Activated naive CD4-positive, alpha-beta T cell (primary cell): ENCODE data around the gene IRF7.
A peak's percentile ranks its signal among the peaks of the same experiment; 100 is the strongest.

Experiments used
- DNase-seq, 4 experiments: peaks; one replicate each; lab custom pipeline; 2025; lab: John Stamatoyannopoulos, UW

The IRF7 gene

DNA sequence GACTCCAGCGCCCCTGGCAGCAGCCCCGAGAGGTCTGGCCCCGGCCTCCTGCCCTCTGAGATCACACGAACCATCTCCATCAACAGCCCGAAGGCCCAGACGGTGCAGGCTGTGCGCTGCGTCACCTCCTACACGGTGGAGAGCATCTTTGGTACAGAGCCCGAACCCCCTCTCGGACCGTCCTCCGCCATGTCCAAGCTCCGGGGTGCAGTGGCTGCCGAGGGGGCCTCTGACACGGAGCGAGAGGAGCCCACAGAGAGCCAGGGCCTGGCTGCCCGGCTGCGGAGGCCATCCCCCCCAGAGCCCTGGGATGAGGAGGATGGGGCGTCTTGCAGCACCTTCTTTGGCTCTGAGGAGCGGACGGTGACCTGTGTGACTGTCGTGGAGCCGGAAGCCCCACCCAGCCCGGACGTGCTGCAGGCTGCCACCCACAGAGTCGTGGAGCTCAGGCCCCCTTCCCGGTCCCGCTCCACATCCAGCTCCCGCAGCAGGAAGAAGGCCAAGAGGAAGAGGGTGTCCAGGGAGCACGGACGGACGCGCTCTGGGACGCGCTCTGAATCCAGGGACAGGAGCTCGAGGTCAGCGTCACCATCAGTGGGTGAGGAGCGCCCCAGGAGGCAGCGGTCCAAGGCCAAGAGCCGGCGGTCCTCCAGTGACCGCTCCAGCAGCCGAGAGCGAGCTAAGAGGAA lies 7.6 kb downstream of the IRF7 start:
- DNase-seq: no peak

DNA sequence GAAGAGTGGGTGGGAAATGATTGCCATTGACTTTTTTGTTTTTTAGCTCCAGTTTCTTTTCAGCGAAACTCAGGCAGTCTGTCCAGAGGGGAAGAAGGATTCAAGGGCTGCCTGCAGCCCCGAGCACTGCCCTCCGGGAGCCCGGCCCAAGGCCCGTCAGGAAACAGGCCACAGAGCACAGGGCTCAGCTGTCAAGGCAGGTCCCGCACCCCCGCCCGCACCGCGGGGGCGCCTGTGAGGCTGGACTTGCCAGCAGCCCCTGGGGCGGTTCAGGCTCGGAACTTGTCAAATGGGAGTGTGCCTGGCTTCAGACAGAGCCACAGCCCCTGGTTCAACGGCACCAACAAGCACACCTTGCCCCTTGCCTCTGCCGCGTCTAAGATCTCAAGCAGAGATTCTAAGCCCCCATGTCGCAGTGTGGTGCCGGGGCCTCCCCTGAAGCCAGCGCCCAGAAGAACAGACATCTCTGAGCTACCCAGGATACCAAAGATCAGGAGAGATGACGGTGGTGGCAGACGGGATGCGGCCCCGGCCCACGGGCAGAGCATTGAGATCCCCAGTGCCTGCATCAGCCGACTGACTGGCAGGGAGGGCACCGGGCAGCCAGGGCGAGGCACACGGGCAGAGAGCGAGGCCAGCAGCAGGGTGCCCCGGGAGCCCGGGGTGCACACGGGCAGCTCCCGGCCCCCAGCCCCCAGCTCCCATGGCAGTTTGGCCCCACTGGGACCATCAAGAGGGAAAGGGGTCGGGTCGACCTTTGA lies 8.6 kb downstream of the IRF7 start:
- no peak for DNase-seq

DNA sequence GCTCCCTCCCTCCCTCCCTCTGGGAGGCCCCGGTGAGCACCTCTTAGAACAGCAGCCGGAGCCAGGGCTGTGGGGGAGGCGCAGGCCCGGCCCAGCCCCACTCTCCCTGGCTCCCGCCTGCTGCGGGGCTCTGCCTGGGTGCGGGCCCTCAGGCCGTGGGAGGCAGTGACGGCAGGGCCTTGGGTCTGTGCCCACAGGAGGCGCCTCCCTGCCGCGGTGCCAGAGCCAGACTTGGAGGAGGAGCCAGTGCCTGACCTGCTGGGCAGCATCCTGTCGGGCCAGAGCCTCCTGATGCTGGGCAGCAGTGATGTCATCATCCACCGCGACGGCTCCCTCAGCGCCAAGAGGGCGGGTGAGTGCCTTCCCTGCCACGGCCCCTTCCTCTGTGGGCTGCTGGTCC lies 9.5 kb downstream of the IRF7 start:
- DNase-seq: no peak

DNA sequence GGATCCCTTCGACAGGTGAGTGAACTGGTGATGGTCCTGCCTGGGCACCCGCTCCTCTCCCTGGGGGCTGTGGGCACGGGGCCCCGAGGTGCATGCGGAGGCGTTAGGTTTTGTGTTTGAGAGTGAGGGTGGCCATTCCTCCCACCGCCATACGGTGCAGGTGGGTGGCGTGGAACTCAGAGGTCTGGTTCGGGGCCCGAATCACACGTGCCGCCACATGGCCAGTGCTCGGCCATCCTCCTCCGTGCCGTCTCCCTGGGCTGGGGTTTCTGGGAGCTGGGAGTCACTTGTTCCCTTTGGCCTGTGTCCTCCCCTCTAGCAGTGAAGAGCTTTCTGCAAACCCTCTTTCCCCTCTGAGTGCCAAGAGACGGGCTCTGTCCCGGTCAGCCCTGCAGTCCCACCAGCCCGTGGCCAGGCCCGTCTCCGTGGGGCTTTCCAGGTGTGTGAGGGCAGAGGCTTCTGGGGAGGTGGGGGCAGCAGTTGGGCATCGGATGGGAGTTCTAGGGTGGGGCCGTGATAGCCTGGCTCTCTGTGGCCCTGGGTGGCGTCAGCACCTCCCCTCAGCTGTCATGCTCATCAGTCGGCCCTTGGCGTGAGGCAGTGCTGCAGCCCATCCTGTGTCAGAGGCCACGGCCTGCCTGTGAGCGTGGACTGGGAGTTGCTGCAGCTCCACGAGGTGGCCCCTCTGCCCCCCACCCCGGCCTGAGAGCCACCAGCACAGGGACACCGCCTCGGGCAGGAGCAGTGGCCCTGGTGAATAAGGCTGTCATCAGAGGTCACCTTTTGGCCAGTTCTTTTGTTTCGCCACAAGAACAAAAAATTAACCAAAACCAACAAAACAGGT lies 10.2 kb downstream of the IRF7 start:
- DNase-seq: no peak

DNA sequence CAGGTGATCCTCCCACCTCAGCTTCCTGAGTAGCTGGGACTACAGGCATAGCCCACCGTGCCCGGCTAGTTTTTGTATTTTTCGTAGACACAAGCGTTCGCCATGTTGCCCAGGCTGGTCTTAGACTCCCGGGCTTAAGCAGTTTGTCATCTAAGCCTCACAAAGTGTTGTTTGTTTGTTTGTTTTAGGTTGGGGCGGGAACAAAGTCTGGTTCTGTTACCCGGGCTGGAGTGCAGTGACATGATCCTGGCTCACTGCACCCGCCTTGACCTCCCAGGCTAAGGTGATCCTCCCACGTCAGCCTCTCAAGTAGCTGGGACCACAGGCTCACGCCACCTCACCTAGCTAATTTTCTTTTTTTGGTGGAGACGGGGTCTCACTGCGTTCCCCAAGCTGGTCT lies 12.6 kb downstream of the IRF7 start:
- DNase-seq: no peak

DNA sequence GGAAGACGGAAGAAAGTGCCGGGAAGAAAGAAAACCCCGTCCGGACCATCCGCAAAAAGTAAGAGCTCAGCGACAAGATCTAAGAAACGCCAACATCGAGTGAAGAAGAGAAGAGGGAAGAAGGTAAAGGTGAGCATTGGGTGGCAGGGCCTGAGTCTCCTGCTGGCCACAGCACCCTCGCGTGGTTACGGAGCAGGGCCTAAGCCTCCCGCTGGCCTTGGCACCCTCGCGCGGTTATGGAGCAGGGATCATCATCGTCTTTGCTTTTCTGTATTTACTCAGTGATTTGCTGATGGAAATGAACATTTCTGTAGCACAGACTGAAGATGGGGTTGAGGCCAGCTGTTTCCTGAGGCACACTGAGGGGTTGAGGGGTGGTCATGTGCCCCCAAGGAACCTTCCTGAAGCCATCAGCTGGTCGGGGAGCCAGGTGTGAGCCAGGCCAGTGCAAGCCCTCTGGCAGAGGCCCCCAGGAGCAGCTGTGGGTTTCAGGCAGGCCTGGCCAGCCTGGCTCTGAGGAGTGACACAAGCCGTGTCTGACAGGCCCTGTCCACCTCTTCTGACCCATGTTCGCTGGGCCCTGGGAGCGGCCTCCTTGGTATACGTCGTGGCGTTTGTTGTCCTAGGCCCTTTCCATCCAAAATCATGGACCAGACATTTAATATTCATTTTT lies 14.0 kb downstream of the IRF7 start:
- DNase-seq: no peak

DNA sequence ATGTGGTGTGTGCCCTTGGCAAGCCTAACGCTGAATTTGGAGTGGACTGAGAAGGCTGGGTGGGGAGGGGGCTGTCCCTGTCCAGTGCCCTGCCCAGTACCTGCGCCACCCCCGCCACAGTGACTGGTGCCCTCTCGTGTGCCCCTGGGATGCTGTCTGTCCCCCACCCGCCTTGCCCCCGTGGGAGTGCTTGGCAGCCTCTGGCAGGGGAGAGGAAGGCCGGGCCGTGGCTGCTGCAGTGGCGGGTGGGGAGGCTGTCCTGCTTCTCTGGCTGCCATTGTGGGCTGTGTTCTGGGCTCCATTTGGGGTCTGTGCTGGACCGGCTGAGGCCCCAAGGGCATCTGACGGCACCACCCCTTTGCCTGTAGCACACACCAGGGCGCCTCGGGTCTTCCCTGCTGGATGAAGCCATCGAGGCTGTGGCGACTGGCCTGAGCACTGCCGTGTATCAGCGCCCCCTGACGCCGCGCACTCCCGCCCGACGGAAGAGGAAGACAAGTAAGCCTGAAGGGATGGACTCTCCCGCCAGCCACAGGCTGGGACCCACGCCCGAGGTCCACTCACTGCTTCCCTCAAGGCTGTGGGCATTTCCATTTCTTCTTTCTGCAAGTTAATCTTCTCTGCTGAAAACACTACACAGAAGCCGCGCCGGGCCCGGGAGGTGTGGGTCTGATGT lies 17.6 kb downstream of the IRF7 start:
- DNase-seq: no peak

DNA sequence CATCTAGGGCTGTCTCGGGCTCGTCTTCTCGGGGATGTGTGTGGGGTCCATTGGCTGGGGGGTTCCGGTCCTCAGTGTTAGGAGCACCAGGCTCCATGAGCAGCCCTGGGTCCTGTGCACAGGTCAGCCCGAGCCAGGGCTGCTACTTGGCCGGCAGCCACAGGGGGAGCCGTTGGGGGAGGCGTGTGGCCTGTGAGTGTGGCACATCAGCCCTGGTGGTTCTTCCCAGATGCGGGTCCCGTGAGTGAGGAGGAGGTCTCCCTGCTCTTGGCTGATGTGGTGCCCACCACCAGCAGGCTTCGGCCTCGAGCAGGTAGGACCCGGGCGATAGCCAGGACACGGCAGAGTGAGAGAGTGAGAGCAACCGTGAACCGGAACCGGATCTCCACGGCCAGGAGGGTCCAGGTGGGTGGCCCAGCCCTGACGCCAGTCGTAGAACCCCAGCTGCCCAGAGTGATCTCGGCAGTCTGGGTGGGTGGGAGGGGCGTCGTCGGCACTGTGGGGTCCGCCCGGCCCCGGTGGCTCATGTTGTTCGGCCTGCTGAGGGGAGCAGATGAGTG lies 18.5 kb downstream of the IRF7 start:
- DNase-seq: no peak

DNA sequence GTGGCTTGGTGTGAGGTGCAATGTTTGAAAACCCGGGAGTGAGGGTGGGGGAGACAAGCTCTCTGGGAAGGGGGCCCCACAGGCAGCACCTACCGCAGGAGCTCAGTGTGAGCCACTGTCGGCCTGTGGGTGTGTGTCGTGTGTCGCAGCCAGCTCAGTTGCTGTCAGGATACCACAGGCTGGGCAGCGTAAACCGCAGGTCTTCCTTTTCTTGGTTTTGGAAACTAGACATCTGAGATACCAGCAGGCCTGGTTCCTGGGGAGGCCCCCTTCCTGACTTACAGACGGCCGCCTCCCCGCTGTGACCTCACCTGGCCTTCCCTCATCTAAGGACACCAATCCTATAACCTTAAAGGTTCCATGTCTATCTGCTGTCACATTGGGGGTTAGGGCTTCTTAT lies 19.4 kb downstream of the IRF7 start:
- no peak for DNase-seq

DNA sequence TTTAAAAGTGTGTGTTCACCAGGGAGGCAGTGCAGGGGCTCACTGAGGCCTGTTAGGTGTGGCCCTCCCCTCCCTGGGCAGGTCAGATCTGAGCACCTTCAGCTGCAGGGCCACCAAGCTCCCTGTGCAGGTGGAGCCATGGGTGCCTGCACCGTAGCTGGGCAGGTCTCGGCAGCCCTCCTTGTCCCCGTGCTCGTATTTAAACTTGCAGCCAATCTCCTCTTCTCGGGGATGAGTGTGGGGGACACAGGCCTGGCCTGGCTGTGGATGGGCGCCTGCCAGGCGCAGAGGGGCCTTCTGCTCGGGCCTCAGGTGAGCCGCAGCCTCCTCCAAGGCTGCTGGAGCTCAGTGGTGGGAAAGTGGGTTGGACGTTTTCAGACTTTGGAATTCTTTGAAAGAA lies 20.4 kb downstream of the IRF7 start:
- no peak for DNase-seq

DNA sequence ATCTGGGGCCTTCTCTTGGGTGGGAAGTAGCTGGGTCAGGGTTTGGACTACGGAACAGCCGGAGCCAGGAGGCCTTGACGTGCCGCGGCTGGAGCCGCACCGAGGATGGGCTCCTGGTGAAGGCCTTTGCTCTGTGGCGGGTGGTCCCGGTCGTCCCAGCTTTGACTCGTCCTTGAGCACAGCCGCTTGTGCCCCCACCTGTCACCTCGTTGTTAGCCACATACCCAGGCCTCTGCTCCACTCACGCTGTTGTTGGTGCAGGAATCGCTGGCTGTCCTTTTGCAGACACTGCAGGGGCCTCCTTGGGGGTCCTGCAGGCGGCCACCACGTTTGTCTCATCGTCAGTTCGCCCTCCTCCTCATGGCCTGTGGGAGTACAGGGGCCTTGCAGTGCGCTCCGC lies 22.4 kb downstream of the IRF7 start:
- no peak for DNase-seq

DNA sequence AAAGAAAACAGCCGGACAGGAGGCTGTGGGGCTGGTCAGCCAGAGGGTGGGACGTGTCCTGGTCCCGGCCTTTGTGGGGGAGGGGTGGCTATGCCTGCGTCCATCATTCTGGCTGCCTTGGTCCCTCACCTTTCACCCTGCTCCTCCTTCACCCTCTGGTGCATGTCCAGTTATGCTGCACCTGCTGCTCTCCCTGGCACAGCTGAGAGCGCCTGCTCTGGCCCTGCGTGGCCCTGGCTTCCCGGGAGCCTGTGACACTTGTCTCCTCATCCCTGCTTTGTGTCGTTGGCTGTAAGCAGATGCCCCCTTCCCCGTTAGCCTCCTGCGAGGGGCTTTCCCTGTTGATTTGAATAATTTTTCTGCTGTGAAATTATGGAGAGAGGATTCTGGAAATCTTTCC lies 22.8 kb downstream of the IRF7 start:
- DNase-seq: no peak

DNA sequence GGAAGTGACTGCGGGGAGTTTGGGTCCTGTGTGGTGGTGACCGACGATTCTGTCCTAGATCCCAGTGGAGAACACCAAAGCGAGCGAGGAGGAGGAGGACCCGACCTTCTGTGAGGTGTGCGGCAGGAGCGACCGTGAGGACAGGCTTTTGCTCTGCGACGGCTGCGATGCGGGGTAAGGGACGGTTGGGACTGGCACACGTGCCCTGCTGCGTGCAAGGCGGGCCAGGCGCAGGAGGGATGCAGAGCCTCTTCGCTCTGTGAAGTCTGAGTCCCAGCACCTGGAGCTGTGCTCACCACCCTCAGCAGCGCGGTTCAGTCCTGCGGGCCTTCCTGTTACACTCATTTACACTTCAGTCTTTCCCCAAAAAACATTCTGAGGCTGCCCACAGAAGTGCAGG lies 23.2 kb downstream of the IRF7 start:
- DNase-seq: no peak

DNA sequence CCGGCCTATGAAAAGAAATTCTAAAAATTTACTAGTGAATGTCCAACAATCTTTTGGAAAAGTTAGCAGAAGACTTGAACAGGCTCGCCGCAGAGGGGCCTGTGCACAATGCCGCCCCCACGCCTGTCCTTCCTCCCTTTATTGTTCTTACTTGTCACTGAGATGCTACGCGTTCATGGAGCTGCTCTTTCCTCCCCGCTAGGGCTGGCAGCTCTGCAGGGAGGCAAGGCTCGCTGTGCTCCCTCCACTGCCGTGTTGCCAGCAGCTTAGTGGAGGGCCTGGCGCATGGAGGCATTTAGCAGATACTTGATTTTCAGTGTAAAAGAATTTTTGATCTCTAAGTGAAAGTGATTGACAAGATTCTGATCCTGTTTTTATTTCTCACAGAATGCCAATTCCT lies 24.8 kb downstream of the IRF7 start:
- DNase-seq: no peak

DNA sequence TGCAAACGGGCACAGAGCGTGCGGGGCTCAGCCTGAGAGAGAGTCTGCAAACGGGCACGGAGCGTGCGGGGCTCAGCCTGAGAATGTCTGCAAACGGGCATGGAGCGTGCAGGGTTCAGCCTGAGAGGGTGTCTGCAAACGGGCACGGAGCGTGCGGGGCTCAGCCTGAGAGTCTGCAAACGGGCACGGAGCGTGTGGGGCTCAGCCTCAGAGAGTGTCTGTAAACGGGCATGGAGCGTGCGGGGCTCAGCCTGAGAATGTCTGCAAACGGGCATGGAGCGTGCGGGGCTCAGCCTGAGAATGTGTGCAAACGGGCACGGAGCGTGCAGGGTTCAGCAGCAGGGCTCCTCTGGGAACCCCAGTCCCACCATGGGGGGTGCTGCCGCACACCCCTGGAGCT lies 26.0 kb downstream of the IRF7 start:
- no peak for DNase-seq

DNA sequence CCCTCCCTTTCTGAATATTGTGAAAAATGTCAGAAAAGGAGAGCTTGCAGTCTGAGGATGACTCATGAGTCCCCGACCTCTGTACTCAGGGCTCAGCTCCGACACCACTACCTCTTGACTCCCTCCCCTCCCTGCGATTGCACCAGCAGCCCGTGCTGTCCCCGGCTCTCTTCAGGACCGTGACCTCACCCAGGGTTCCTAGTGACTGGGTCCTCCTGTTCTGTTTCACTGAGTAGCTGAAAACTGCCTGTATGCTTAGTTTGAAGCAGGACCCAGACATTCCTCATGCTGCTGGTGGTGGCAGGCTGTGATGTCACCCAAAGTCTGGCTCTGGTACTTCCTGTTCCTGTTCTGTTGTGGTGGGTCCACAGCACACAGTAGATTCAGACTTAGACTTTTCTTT lies 27.8 kb downstream of the IRF7 start:
- DNase-seq: peak in 2 of 4 experiments; percentile 27 to 66

DNA sequence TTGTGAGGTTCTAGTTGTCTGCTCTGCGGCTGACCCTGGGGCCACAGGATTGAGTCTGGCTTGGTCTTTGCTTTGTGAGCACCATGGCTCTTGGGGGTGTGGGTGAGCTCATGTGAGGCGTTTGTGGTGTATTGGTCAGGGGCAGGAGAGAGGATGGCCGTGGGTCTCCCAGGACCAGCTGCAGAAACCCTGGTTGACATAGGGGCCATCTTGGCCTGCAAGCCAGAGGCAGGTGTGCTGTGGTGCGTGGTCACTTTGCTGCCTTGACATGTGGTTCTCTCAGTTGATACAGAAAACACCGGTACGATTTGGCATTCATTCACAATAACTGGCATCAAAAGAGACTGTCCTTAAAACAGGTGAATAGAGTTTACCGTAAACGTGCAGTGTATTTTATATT lies 28.2 kb downstream of the IRF7 start:
- DNase-seq: no peak

DNA sequence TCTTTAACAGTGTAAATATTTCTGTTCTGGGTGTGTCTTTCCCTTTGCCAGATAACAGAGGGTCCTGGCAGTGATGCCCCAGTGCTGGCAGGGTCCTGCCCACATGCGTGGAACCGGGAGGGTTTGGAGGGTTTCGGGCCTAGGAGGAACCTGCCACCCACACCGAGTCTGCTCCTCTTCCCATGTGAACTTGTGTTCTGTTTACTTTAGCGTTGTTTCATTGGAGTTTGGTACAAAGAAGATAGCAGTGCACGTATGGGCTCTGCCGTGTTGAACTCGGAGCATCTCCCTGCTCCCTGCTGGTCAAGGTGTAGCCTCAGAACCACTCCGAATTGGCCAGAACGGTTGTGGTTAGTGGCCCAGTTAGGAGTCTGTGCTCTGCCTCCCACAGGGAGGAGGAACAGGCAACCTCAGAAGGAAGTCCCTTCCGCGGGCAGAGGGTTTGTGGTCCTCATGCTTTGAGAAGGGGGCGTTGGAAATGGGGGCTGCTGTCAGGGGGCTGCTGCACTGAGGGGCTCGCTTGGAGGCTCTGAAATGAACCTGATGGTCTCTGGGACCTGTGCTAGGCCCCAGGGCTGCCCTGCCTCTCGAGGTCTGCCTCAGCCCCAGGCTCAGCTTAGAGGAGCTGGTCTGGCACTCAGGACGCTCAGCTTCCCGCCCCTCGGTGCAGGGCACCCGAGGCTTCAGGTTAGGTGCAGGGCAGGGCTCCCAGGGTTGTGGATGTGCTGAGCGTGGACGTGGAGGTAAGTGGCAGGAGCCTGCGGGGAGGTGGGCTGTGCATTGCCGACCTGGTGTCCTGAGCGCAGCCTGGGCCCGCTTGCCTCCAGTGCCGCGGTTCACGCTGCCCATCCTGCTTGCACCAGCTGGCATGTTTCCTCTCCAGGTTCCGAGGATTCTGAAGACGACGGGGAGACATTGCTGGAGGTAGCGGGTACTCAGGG lies 29.1 kb downstream of the IRF7 start:
- DNase-seq: no peak

DNA sequence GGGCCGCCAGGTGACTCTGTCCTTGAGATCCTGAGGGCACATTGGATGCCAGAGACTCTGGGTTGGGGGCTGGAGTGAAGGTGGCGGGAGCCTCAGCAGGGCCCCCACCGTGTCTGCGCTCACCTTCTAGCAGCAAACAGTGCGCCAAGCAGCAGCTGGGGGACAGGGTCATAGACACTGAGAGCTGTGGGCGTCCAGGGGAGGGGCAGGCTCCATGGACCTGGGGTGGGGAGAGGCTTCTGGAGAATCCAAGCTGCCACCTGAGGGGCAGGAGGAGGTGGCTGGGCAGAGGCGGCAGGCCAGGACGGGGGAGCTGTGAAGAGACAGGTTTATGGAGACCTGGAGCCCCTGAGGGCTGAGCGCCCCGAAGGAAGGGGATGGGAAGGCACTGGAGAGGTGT lies 31.5 kb downstream of the IRF7 start:
- no peak for DNase-seq

DNA sequence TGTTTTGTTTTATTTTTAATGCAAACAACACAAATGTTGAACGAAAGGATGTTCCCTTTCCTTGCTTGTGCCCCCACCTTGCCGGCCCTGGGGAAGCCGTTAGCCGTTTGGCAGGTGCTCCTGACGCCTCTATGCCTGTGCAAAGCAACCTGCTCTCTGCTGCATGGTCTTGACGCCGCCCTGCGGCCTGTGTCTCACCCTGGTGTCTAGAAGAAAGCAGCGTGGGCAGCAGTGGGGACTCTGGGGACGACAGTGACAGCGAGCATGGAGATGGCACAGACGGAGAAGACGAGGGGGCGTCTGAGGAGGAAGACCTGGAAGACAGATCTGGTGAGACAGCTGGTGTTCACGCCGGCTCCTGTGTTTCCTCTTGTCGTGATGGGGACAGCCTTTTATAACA lies 34.0 kb downstream of the IRF7 start:
- no peak for DNase-seq
